ENCODE data around the gene FOXA3.

GRCh38 chr19:45828523-45828922 lies 35.6 kb upstream of the FOXA3 start:
- TF ChIP-seq, protein P1, sequence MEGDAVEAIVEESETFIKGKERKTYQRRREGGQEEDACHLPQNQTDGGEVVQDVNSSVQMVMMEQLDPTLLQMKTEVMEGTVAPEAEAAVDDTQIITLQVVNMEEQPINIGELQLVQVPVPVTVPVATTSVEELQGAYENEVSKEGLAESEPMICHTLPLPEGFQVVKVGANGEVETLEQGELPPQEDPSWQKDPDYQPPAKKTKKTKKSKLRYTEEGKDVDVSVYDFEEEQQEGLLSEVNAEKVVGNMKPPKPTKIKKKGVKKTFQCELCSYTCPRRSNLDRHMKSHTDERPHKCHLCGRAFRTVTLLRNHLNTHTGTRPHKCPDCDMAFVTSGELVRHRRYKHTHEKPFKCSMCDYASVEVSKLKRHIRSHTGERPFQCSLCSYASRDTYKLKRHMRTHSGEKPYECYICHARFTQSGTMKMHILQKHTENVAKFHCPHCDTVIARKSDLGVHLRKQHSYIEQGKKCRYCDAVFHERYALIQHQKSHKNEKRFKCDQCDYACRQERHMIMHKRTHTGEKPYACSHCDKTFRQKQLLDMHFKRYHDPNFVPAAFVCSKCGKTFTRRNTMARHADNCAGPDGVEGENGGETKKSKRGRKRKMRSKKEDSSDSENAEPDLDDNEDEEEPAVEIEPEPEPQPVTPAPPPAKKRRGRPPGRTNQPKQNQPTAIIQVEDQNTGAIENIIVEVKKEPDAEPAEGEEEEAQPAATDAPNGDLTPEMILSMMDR (IDR thresholded peaks at IDR 0.05; ENCODE audit: insufficient read depth, low read length, poor library complexity, severe bottlenecking) = no peak
- no peak for TF ChIP-seq EZH2phosphoT487 (conservative IDR thresholded peaks at IDR 0.05; ENCODE audit: low read length)
